ENCODE results near the gene KCNIP3.

Gene KCNIP3

DNA sequence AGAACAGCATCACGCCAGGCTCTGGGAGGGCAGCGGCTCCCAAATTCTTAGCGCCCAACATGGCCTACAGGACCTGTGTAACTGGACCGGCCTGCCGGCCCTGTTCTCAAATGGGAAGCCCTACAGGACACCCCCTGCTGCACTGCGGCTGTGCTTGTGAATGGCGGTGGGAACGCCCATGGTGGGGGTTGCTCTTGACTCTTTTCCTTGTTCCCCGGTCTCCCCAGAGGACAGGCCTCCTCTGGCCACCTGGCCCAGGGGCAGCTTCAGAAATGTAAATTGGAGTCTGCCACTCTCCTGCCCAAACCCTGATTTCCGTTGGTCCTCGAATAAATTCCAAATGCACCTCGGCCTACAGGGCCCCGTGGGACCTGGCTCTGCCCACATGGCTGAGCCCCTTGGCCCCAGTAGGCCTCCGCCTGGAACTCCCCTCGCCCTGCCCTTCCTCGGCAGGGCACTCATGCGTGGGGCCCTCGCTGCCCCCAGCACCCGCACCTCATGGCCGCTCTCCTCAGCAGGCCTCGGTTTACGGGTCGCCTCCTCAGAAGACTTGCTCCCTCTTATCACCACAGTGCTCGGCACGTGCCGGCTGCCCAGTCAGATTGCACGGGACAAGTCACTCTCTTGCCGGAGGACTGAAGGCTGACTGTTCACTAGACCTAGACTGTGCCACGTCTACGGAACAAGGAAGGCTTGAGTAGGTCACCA lies 29.4 kb downstream of the KCNIP3 start:
- TF ChIP-seq ZNF274 (IDR thresholded peaks at IDR 0.05; ENCODE audit: low read depth, low read length) (no peak), YY1 (IDR thresholded peaks at IDR 0.05; ENCODE audit: insufficient read depth, insufficient read length) (no peak), SUZ12 (IDR thresholded peaks at IDR 0.05; ENCODE audit: extremely low read depth, insufficient read depth, insufficient read length) (no peak)
- no peaks in the 10 kb centered on the region for H3K36me3 ChIP-seq (ENCODE audit: insufficient read depth, insufficient read length, low read length)
- DNase-seq (ENCODE audit: low read depth, low spot score) = no peak
- H3K9ac ChIP-seq (ENCODE audit: insufficient read length, low read depth) = no peak overlapping the region
- H3K9me3 ChIP-seq (ENCODE audit: insufficient read depth, low read length) = no peaks in the 10 kb centered on the region
- no peaks in the 10 kb centered on the region for H3K27me3 ChIP-seq (ENCODE audit: insufficient read depth, insufficient read length)
- H3K4me1 ChIP-seq (ENCODE audit: insufficient read depth, insufficient read length) = peaks cover 15% of the 10 kb centered on the region
- no peak overlapping the region for H3K4me3 ChIP-seq (ENCODE audit: insufficient read length, low read depth)

DNA sequence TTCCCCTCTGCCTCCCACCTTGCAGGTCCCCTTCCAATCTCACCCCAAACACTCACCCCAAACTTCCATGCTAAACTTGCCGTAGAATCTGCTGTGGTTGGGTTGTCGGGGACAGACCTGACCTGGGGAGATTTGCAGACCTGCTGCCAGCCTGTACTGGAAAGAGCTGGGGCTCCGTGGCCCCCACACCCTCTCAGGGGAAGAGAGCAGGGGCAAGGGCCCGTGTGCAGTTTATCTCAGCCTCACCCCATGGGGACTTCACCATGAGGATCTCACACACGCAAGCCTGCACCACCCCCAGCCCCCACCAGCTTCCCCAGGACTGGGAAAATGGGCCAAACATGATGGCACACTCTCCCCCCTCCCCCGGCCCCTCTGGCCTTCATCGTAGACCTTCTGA lies 30.7 kb downstream of the KCNIP3 start:
- Histone ChIP-seq H3K9me3 (ENCODE audit: insufficient read depth, low read length) (no peaks in the 10 kb centered on the region), H3K9ac (ENCODE audit: insufficient read length, low read depth) (no peak overlapping the region), H3K4me3 (ENCODE audit: insufficient read length, low read depth) (no peak overlapping the region), H3K27me3 (ENCODE audit: insufficient read depth, insufficient read length) (no peaks in the 10 kb centered on the region), H3K36me3 (ENCODE audit: insufficient read depth, insufficient read length, low read length) (no peaks in the 10 kb centered on the region), H3K4me1 (ENCODE audit: insufficient read depth, insufficient read length) (peaks cover 15% of the 10 kb centered on the region)
- TF ChIP-seq SUZ12 (IDR thresholded peaks at IDR 0.05; ENCODE audit: extremely low read depth, insufficient read depth, insufficient read length) (no peak), YY1 (IDR thresholded peaks at IDR 0.05; ENCODE audit: insufficient read depth, insufficient read length) (no peak), ZNF274 (IDR thresholded peaks at IDR 0.05; ENCODE audit: low read depth, low read length) (no peak)
- DNase-seq (ENCODE audit: low read depth, low spot score) = no peak

DNA sequence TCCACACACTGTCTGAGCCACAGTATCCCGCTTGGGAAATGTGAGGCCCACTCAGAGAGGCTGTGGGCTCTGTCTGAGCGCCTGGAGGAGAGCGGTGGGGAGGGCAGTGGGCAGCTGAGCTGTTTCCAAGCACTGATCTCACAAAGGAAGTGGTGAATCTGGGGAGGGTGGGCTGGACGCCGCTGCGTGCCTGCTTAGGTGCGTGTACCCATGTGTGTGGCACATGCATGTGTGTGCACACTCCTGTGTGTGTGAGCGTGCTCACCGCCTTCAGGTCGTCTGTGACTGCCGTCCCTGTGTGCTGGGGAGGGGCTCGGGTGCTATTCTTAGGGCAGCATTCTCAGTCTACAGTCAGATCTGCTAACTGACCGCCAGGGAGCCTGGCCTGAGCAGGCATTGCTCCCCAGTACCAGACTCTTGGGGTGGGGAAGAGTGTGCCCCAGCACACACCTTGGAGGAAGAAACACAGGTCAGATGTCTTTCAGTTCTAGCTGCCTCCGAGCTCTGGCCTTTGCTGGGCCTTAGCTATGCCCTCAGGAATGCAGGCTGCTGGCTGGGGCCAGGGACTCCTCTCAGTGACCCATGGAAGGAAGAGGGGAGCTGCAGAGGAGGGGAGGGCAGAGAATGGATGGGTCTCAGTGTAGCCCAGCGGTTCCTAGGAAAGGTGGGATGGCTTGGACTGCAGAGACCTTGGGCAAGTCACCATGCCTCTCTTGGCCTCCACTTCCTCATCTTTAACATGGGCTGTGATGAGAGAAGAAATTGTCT lies 31.4 kb downstream of the KCNIP3 start:
- Histone ChIP-seq H3K9me3 (ENCODE audit: insufficient read depth, low read length) (no peaks in the 10 kb centered on the region), H3K36me3 (ENCODE audit: insufficient read depth, insufficient read length, low read length) (no peaks in the 10 kb centered on the region), H3K4me1 (ENCODE audit: insufficient read depth, insufficient read length) (peaks cover 15% of the 10 kb centered on the region), H3K27me3 (ENCODE audit: insufficient read depth, insufficient read length) (no peaks in the 10 kb centered on the region), H3K9ac (ENCODE audit: insufficient read length, low read depth) (no peak overlapping the region), H3K4me3 (ENCODE audit: insufficient read length, low read depth) (no peak overlapping the region)
- TF ChIP-seq YY1 (IDR thresholded peaks at IDR 0.05; ENCODE audit: insufficient read depth, insufficient read length) = no peak
- no peak for TF ChIP-seq ZNF274 (IDR thresholded peaks at IDR 0.05; ENCODE audit: low read depth, low read length)
- no peak for TF ChIP-seq SUZ12 (IDR thresholded peaks at IDR 0.05; ENCODE audit: extremely low read depth, insufficient read depth, insufficient read length)
- DNase-seq (ENCODE audit: low read depth, low spot score) = no peak

DNA sequence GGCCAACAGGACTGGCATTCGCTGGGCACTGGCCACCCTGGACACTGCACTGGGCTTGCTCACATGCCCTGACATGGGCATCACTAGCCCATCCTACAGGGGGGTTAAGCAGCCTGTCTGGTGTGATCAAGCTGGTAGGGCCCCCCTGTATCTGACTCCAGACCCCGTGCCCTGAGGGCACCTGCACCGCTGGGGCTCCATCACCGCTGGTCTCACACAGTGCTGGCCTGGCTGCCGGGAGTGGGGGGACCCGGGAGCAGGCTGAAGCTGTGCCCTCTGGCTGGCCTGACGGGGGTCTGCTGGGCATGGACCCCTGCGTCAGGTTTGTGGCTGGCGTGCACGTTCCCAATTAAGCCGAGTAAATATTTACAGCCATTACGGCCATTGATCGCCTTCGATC lies 32.3 kb downstream of the KCNIP3 start:
- Histone ChIP-seq H3K4me3 (ENCODE audit: insufficient read length, low read depth) (no peak overlapping the region), H3K4me1 (ENCODE audit: insufficient read depth, insufficient read length) (peaks cover 15% of the 10 kb centered on the region), H3K36me3 (ENCODE audit: insufficient read depth, insufficient read length, low read length) (no peaks in the 10 kb centered on the region), H3K27me3 (ENCODE audit: insufficient read depth, insufficient read length) (no peaks in the 10 kb centered on the region), H3K9me3 (ENCODE audit: insufficient read depth, low read length) (no peaks in the 10 kb centered on the region), H3K9ac (ENCODE audit: insufficient read length, low read depth) (no peak overlapping the region)
- no peak for DNase-seq (ENCODE audit: low read depth, low spot score)
- TF ChIP-seq SUZ12 (IDR thresholded peaks at IDR 0.05; ENCODE audit: extremely low read depth, insufficient read depth, insufficient read length) = no peak
- no peak for TF ChIP-seq ZNF274 (IDR thresholded peaks at IDR 0.05; ENCODE audit: low read depth, low read length)
- no peak for TF ChIP-seq YY1 (IDR thresholded peaks at IDR 0.05; ENCODE audit: insufficient read depth, insufficient read length)

DNA sequence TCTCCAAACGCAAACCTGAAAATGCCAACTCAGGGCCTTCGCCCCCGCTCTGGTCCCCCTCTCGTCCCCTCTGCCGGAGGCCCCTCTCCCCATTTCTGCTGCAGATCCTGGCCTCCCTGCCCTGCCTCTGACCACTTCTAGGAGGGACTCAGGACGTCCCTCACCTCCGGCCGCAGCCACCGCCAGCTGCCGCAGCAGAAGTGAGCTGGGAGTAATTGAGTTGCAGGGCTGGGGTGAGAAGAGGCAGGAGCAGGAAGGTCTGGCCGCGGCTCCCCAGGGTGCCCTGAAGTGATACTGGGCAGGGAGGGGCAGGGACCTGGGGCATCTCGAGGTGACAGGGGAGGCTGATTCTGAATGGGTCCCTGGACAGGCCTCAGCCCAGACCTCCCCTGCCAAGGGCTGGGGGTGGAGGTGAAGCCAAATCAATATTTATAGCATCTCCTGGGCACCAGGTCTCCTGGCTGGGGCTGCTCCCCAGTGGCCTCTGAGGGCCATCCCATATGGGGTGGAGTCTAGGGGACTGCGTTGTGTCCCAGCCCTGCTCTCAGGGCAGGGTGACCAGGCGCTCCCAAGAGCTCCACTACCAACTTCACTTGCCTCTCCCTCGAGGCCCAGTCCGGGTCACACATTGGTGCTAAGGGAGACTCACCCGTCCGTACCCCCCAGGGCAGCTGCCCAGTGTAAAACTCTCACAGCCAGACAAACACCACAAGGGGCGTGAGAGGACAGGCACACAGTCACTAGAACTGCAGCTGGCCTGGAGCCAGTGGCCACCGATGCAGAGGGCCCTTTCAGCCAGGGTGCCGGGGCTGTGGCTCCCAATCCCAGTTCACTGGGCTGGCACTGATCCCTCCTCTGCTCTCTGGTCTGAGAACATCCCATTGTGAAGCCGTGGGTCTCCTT lies 33.0 kb downstream of the KCNIP3 start:
- Histone ChIP-seq H3K4me3 (ENCODE audit: insufficient read length, low read depth) (no peak overlapping the region), H3K9ac (ENCODE audit: insufficient read length, low read depth) (peak overlapping the region; percentile 26), H3K27me3 (ENCODE audit: insufficient read depth, insufficient read length) (no peaks in the 10 kb centered on the region), H3K36me3 (ENCODE audit: insufficient read depth, insufficient read length, low read length) (no peaks in the 10 kb centered on the region), H3K4me1 (ENCODE audit: insufficient read depth, insufficient read length) (peaks cover 14% of the 10 kb centered on the region), H3K9me3 (ENCODE audit: insufficient read depth, low read length) (no peaks in the 10 kb centered on the region)
- no peak for TF ChIP-seq SUZ12 (IDR thresholded peaks at IDR 0.05; ENCODE audit: extremely low read depth, insufficient read depth, insufficient read length)
- TF ChIP-seq YY1 (IDR thresholded peaks at IDR 0.05; ENCODE audit: insufficient read depth, insufficient read length) = no peak
- TF ChIP-seq ZNF274 (IDR thresholded peaks at IDR 0.05; ENCODE audit: low read depth, low read length) = no peak
- no peak for DNase-seq (ENCODE audit: low read depth, low spot score)

DNA sequence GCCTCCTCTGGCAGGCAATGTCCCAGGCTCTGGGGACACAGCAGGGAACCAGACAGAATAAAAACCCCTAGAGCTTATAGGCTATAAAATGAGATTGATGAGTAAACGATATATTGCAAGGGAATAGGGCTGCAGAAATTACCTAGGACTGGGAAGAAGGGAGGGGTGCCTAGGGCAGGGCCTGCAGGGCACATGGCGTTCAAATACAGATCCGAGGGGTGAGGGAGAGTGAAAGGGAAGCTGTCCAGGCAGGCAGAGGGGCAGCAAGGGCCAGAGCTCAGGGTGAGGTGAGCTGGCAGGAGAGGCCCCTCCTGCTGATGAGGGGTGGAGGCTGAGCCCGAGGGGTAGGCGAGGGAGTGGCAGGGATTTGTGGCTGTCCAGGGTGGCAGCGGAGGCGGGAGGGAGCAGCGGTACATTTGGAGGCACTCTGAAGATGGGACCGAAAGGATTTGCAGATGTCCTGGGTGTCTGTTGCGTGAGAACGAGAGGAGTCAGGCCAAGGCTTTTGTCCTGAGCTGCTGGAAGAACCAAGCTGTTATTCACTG lies 33.7 kb downstream of the KCNIP3 start:
- peak overlapping the region; percentile 26 for H3K9ac ChIP-seq (ENCODE audit: insufficient read length, low read depth)
- no peak for TF ChIP-seq ZNF274 (IDR thresholded peaks at IDR 0.05; ENCODE audit: low read depth, low read length)
- TF ChIP-seq SUZ12 (IDR thresholded peaks at IDR 0.05; ENCODE audit: extremely low read depth, insufficient read depth, insufficient read length) = no peak
- no peak for TF ChIP-seq YY1 (IDR thresholded peaks at IDR 0.05; ENCODE audit: insufficient read depth, insufficient read length)
- H3K27me3 ChIP-seq (ENCODE audit: insufficient read depth, insufficient read length) = peaks cover under 1% of the 10 kb centered on the region
- no peaks in the 10 kb centered on the region for H3K9me3 ChIP-seq (ENCODE audit: insufficient read depth, low read length)
- no peak overlapping the region for H3K4me3 ChIP-seq (ENCODE audit: insufficient read length, low read depth)
- no peak for DNase-seq (ENCODE audit: low read depth, low spot score)
- H3K4me1 ChIP-seq (ENCODE audit: insufficient read depth, insufficient read length) = peaks cover 9% of the 10 kb centered on the region
- H3K36me3 ChIP-seq (ENCODE audit: insufficient read depth, insufficient read length, low read length) = no peaks in the 10 kb centered on the region

All from NT2/D1 (cell line).